Naive thymus-derived CD4-positive, alpha-beta T cell (primary cell): ENCODE measurements around the gene FHAD1. TPM values are rescaled to one million over a fixed set of nuclear protein-coding genes. Genes with fewer than 3 reads are reported as not detected.

Experiments used
- ATAC-seq: fragments of 150-1000 bp; cut with Tn5 transposase; 2 replicates; pipeline ENCODE4 v1.10.0; 2021; ENCODE audit warnings: mild to moderate bottlenecking, moderate library complexity
- CTCF ChIA-PET: fragments of 350-600 bp; sonication (Branson Sonifier 250); formaldehyde crosslinking; loops from one replicate; lab custom pipeline; 2021; ENCODE audit warnings: antibody characterized with exemption; lab: Charles Lee
- POLR2A ChIA-PET: fragments of 350-600 bp; sonication (Branson Sonifier 250); formaldehyde crosslinking; loops from one replicate; lab custom pipeline; 2021; ENCODE audit warnings: antibody characterized with exemption, inconsistent platforms; lab: Charles Lee
- DNase-seq, 9 donors: peaks; one replicate each; pipeline versions ENCODE4 v3.0.0 to v3.0.0-alpha.2; 2020 to 2022; ENCODE audit warnings: mixed read lengths in 1 of 9
- H3K27ac ChIP-seq: one replicate; pipeline ENCODE4 v1.7.0; 2013; ENCODE audit warnings: mild to moderate bottlenecking, low read depth, low read length, moderate library complexity
- H3K27me3 ChIP-seq, 2 donors: one replicate each; pipeline ENCODE4 v1.7.0; 2013; ENCODE audit warnings: low read length in 2 of 2, mild to moderate bottlenecking in 2 of 2, moderate library complexity in 2 of 2; ENCODE audit not compliant: control insufficient read depth in 2 of 2, insufficient read depth in 2 of 2
- H3K36me3 ChIP-seq, 3 experiments: 1 replicate in 2 of 3; 2 replicates in 1 of 3; pipeline ENCODE4 v1.7.0; 2013; ENCODE audit warnings: low read length in 3 of 3, mild to moderate bottlenecking in 3 of 3, moderate library complexity in 1 of 3; ENCODE audit not compliant: insufficient read depth in 3 of 3, control insufficient read depth in 2 of 3
- H3K4me1 ChIP-seq, 2 donors: one replicate each; pipeline ENCODE4 v1.7.0; 2013; ENCODE audit warnings: low read length in 2 of 2, mild to moderate bottlenecking in 2 of 2, moderate library complexity in 1 of 2; ENCODE audit not compliant: control insufficient read depth in 2 of 2, insufficient read depth in 2 of 2
- H3K4me3 ChIP-seq: 2 replicates; pipeline ENCODE4 v1.7.0; 2013; ENCODE audit warnings: mild to moderate bottlenecking, low read length
- H3K9me3 ChIP-seq, 3 experiments: 1 replicate in 2 of 3; 2 replicates in 1 of 3; pipeline ENCODE4 v1.7.0; 2013; ENCODE audit warnings: low read length in 3 of 3; ENCODE audit not compliant: control insufficient read depth in 2 of 3
- H3K27ac Mint-ChIP-seq, 9 donors: one replicate each; pipeline ENCODE4 v1.8.0; 2020 to 2022; ENCODE audit warnings: mixed read lengths in 9 of 9, mild to moderate bottlenecking in 8 of 9, moderate library complexity in 5 of 9, inconsistent platforms in 2 of 9
- H3K27me3 Mint-ChIP-seq, 5 donors: one replicate each; pipeline ENCODE4 v1.8.0; 2021 to 2022; ENCODE audit warnings: mixed read lengths in 5 of 5, mild to moderate bottlenecking in 1 of 5
- H3K36me3 Mint-ChIP-seq, 5 donors: one replicate each; pipeline ENCODE4 v1.8.0; 2020 to 2022; ENCODE audit warnings: mixed read lengths in 5 of 5, mild to moderate bottlenecking in 3 of 5, inconsistent platforms in 1 of 5
- H3K4me1 Mint-ChIP-seq, 7 donors: one replicate each; pipeline ENCODE4 v1.8.0; 2020 to 2022; ENCODE audit warnings: mixed read lengths in 7 of 7, mild to moderate bottlenecking in 3 of 7, inconsistent platforms in 1 of 7
- H3K4me3 Mint-ChIP-seq, 10 donors: one replicate each; pipeline ENCODE4 v1.8.0; 2020 to 2022; ENCODE audit warnings: mild to moderate bottlenecking in 10 of 10, mixed read lengths in 10 of 10, moderate library complexity in 6 of 10, inconsistent platforms in 2 of 10
- H3K9me3 Mint-ChIP-seq, 11 donors: one replicate each; pipeline ENCODE4 v1.8.0; 2020 to 2022; ENCODE audit warnings: mixed read lengths in 11 of 11, mild to moderate bottlenecking in 4 of 11, inconsistent platforms in 1 of 11, moderate library complexity in 1 of 11
- intact Hi-C, 2 donors: fragments of 100-400 bp; cut with micrococcal nuclease; formaldehyde crosslinking; loops; one replicate each; pipeline ENCODE4 v1.15.1; 2023
- polyA plus RNA-seq, 2 donors: library from polyadenylated mRNA; unstranded; fragments of 300-500 nt; fragmentation: Illumina TruSeq; gene quantifications; one replicate each; pipeline ENCODE4 v1.2.3, GENCODE V29; 2021
- total RNA-seq, 6 experiments: library from RNA in 5 of 6; stranded (reverse) in 5 of 6; gene quantifications; 1 replicate in 5 of 6; 2 replicates in 1 of 6; pipeline ENCODE4 v1.2.3 and lab custom pipeline; 2021 to 2026

Gene FHAD1
- total and polyA plus RNA-seq, 7 experiments from 2014 or later, result 0.19 to 1.1 TPM; not detected in 5

- POLR2A ChIA-PET, result no interaction called here
- no peak for DNase-seq
- Mint-ChIP-seq H3K4me1 (peaks cover 0 to 16% (median 5%) of the 10 kb centered on the region in 7 donors), H3K27ac (no peak overlapping the region), H3K4me3 (no peak overlapping the region), H3K27me3 (peaks cover 5 to 52% (median 18%) of the 10 kb centered on the region in 5 donors), H3K9me3 (peaks cover 0 to 6% (median 0%) of the 10 kb centered on the region in 11 donors), H3K36me3 (peaks cover 0 to 3% (median 0%) of the 10 kb centered on the region in 5 donors)
- CTCF ChIA-PET, result no interaction called here
- H3K36me3 ChIP-seq, result no peaks in the 10 kb centered on the region
- H3K4me1 ChIP-seq, result no peaks in the 10 kb centered on the region
- ATAC-seq, result no peak
- H3K9me3 ChIP-seq, result no peaks in the 10 kb centered on the region
- H3K27me3 ChIP-seq, result no peaks in the 10 kb centered on the region
- no peak overlapping the region for H3K4me3 ChIP-seq
- intact Hi-C loops, result no loop called here
- H3K27ac ChIP-seq, result no peak overlapping the region
Measured at GRCh38 chr1:15236321-15236721, 10.7 kb upstream of the FHAD1 start.

GRCh38 chr1:15236746-15237145 is 10.3 kb upstream of the FHAD1 start:
- ChIA-PET CTCF (no interaction called here), POLR2A (no interaction called here)
- ATAC-seq (no peak), DNase-seq (no peak)
- no peaks in the 10 kb centered on the region for H3K27me3 ChIP-seq
- H3K27ac Mint-ChIP-seq, result no peak overlapping the region
- H3K9me3 Mint-ChIP-seq, result peaks cover 0 to 6% (median 0%) of the 10 kb centered on the region in 11 donors
- peaks cover 0 to 12% (median 1%) of the 10 kb centered on the region in 7 donors for H3K4me1 Mint-ChIP-seq
- H3K9me3 ChIP-seq, result no peaks in the 10 kb centered on the region
- no peak overlapping the region for H3K4me3 ChIP-seq
- H3K27me3 Mint-ChIP-seq, result peaks cover 5 to 53% (median 21%) of the 10 kb centered on the region in 5 donors
- no peaks in the 10 kb centered on the region for H3K36me3 ChIP-seq
- no peak overlapping the region for H3K27ac ChIP-seq
- intact Hi-C loops, result no loop called here
- H3K4me1 ChIP-seq, result no peaks in the 10 kb centered on the region
- H3K4me3 Mint-ChIP-seq, result no peak overlapping the region
- peaks cover 0 to 3% (median 0%) of the 10 kb centered on the region in 5 donors for H3K36me3 Mint-ChIP-seq

DNA sequence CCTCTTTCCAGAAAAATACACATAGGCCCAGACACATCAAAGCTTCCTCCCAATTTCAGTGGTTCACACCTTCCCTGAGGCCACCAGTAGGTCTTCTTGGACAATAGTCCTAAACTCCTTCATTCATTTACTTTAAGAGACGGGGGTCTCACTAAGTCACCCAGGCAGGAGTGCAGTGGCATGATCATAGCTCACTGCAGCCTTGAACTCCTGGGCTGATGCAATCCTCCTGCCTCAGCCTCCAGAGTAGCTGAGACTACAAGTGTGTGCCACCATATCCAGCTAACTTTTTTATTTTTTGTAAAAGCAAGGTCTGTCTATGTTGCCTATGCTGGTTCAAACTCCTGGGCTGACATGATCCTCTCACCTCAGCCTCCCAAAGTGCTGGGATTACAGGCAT is 8.2 kb upstream of the FHAD1 start:
- H3K4me1 Mint-ChIP-seq, result peaks cover 0 to 4% (median 0%) of the 10 kb centered on the region in 7 donors
- no peak overlapping the region for H3K27ac Mint-ChIP-seq
- intact Hi-C loops, result no loop called here
- H3K27ac ChIP-seq, result no peak overlapping the region
- peaks cover 0 to 1% (median 0%) of the 10 kb centered on the region in 11 donors for H3K9me3 Mint-ChIP-seq
- no peak for DNase-seq
- H3K27me3 ChIP-seq, result no peaks in the 10 kb centered on the region
- ChIA-PET CTCF (no interaction called here), POLR2A (no interaction called here)
- no peaks in the 10 kb centered on the region for H3K36me3 ChIP-seq
- no peak overlapping the region for H3K4me3 ChIP-seq
- H3K4me1 ChIP-seq, result no peaks in the 10 kb centered on the region
- ATAC-seq, result no peak
- peaks cover 0 to 3% (median 0%) of the 10 kb centered on the region in 5 donors for H3K36me3 Mint-ChIP-seq
- peaks cover 9 to 66% (median 27%) of the 10 kb centered on the region in 5 donors for H3K27me3 Mint-ChIP-seq
- H3K9me3 ChIP-seq, result no peaks in the 10 kb centered on the region
- H3K4me3 Mint-ChIP-seq, result no peak overlapping the region

- Histone ChIP-seq H3K4me1 (peaks cover 0 to 3% of the 10 kb centered on the region in 2 donors), H3K36me3 (no peaks in the 10 kb centered on the region), H3K9me3 (no peaks in the 10 kb centered on the region), H3K4me3 (no peak overlapping the region), H3K27ac (no peak overlapping the region), H3K27me3 (peaks cover 0 to 3% of the 10 kb centered on the region in 2 donors)
- DNase-seq, result no peak
- H3K9me3 Mint-ChIP-seq, result peaks cover 0 to 8% (median 0%) of the 10 kb centered on the region in 11 donors
- intact Hi-C loops, result no loop called here
- peaks cover 3 to 22% (median 11%) of the 10 kb centered on the region in 7 donors for H3K4me1 Mint-ChIP-seq
- no peak for ATAC-seq
- H3K27me3 Mint-ChIP-seq, result peaks cover 42 to 69% (median 45%) of the 10 kb centered on the region in 5 donors
- no peak overlapping the region for H3K4me3 Mint-ChIP-seq
- CTCF ChIA-PET, result no interaction called here
- H3K27ac Mint-ChIP-seq, result no peak overlapping the region
- peaks cover 0 to 14% (median 0%) of the 10 kb centered on the region in 5 donors for H3K36me3 Mint-ChIP-seq
- POLR2A ChIA-PET, result no interaction called here
Measured at GRCh38 chr1:15242766-15243165, 4.3 kb upstream of the FHAD1 start.

DNA sequence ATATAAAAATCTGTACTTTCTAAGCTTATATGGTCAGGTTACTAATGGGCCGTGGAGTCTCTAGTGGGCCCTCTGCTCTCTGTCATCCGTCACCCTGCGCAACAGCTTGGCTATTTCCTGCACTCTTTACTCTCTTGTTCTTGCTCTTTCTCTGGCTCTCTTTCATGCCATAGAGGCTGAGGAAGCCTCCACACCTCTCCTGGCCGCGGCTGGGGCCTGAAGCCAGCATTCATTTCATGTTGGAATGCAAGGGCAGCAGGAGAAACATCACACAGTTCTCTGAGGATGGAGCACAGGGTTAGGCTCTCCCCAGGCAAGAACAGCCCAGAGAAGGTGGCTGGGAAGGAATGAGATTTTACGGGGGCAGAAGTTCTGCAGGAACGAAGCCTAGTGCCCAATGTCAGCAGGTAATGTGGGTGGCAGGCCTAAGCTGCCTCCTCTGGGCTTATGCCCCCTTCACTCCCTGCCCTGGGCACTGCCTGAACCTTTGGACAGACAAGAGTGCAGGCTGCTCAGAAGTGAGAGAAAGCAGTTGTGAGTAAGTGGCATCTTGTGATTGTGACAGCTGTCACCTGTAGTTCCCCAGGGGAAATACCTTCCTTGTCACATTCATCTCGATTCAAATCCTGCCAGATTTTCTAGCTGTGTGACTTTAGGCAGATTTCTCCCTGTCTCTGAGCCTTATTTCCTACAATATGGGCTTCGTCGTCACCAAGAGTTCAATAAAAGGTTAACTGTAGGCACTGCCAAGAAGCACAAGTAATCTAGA is 3.6 kb upstream of the FHAD1 start:
- ChIA-PET POLR2A (no interaction called here), CTCF (no interaction called here)
- Mint-ChIP-seq H3K4me1 (peaks cover 5 to 26% (median 16%) of the 10 kb centered on the region in 7 donors), H3K9me3 (peaks cover 0 to 11% (median 3%) of the 10 kb centered on the region in 11 donors), H3K36me3 (peaks cover 0 to 18% (median 0%) of the 10 kb centered on the region in 5 donors), H3K27ac (no peak overlapping the region), H3K4me3 (no peak overlapping the region), H3K27me3 (peaks cover 46 to 73% (median 49%) of the 10 kb centered on the region in 5 donors)
- Histone ChIP-seq H3K27ac (no peak overlapping the region), H3K27me3 (peaks cover 0 to 3% of the 10 kb centered on the region in 2 donors), H3K4me1 (peaks cover 0 to 10% of the 10 kb centered on the region in 2 donors), H3K4me3 (no peak overlapping the region), H3K9me3 (no peaks in the 10 kb centered on the region), H3K36me3 (no peaks in the 10 kb centered on the region)
- intact Hi-C loops, result no loop called here
- DNase-seq (no peak), ATAC-seq (no peak)

GRCh38 chr1:15244813-15245212 is 2.2 kb upstream of the FHAD1 start:
- intact Hi-C loops, result loop anchor here in 1 of 2 donors (5.0 kb wide), 1 partner anchor 282 kb away; the partner anchor contains the start of gene DNAJC16

More at GRCh38 chr1:15244813-15245212, 2.2 kb upstream of the FHAD1 start:
- Histone ChIP-seq H3K36me3 (no peaks in the 10 kb centered on the region), H3K27ac (no peak overlapping the region), H3K4me3 (no peak overlapping the region), H3K4me1 (peaks cover 12 to 24% of the 10 kb centered on the region in 2 donors), H3K27me3 (peaks cover 0 to 3% of the 10 kb centered on the region in 2 donors), H3K9me3 (no peaks in the 10 kb centered on the region)
- H3K4me3 Mint-ChIP-seq, result no peak overlapping the region
- H3K36me3 Mint-ChIP-seq, result peaks cover 0 to 21% (median 0%) of the 10 kb centered on the region in 5 donors
- no peak for ATAC-seq
- peaks cover 46 to 80% (median 52%) of the 10 kb centered on the region in 5 donors for H3K27me3 Mint-ChIP-seq
- ChIA-PET POLR2A (no interaction called here), CTCF (no interaction called here)
- H3K4me1 Mint-ChIP-seq, result peaks cover 13 to 35% (median 27%) of the 10 kb centered on the region in 7 donors
- peak overlapping the region in 1 of 9 donors; percentile 18 for H3K27ac Mint-ChIP-seq
- peaks cover 0 to 14% (median 4%) of the 10 kb centered on the region in 11 donors for H3K9me3 Mint-ChIP-seq
- DNase-seq, result no peak
